ENCODE measurements around the gene GPER1. TPM values are rescaled to one million over a fixed set of nuclear protein-coding genes. Genes with fewer than 3 reads are reported as not detected.
"Not testable (repeated sequence)": the region's sequence is repeated elsewhere in the genome, so short reads cannot be mapped to it uniquely, and the experiment has no call there.

The GPER1 gene
- total RNA-seq, 1 experiment from 2014 or later = 1.2 TPM

DNA sequence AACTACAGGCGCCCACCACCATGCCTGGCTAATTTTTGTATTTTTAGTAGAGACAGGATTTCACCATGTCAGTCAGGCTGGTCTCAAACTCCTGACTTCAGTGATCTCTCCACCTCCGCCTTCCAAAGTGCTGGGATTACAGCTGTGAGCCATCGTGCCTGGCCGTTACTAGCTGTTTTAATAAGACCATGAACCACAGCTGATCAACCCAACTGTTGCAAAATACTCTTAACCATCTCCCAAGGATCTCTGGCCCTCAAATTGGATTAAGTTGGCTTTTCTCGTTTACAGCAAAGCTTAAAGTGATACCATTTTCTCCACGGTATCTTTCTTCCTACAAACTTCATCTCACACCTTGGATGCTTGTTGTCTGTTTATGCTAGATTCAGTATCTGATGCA lies 53.7 kb downstream of the GPER1 start:
- POLR2A ChIA-PET = no interaction called here
- peaks cover 11% of the 10 kb centered on the region for H3K79me2 ChIP-seq (ENCODE audit: insufficient read depth, low read length)
- H3K4me1 ChIP-seq (ENCODE audit: control insufficient read depth in 1 of 2, insufficient read depth in 2 of 2, low read length in 2 of 2) = peaks cover 0 to 18% of the 10 kb centered on the region in 2 experiments; a peak in 2 of 4 replicates
- no peaks in the 10 kb centered on the region for H4K20me1 ChIP-seq (ENCODE audit: insufficient read depth)
- RAD21 ChIA-PET (ENCODE audit: low non-redundant PET in 1 of 2, low total read pairs in 2 of 2, uncharacterized antibody in 2 of 2, unreplicated experiment in 2 of 2) = no interaction called here
- TF ChIP-seq ZNF274 (IDR thresholded peaks at IDR 0.05; ENCODE audit: low read depth, low read length) (no peak), ZFX (IDR thresholded peaks at IDR 0.05) (no peak), EZH2 (IDR thresholded peaks at IDR 0.05) (no peak), ELF1 (IDR thresholded peaks at IDR 0.05; ENCODE audit: borderline replicate concordance, low read depth) (no peak), TCF7L2 (IDR thresholded peaks at IDR 0.05; ENCODE audit: borderline replicate concordance, extremely low read depth, insufficient read depth, insufficient read length) (no peak)
- TF ChIP-seq, protein P1, sequence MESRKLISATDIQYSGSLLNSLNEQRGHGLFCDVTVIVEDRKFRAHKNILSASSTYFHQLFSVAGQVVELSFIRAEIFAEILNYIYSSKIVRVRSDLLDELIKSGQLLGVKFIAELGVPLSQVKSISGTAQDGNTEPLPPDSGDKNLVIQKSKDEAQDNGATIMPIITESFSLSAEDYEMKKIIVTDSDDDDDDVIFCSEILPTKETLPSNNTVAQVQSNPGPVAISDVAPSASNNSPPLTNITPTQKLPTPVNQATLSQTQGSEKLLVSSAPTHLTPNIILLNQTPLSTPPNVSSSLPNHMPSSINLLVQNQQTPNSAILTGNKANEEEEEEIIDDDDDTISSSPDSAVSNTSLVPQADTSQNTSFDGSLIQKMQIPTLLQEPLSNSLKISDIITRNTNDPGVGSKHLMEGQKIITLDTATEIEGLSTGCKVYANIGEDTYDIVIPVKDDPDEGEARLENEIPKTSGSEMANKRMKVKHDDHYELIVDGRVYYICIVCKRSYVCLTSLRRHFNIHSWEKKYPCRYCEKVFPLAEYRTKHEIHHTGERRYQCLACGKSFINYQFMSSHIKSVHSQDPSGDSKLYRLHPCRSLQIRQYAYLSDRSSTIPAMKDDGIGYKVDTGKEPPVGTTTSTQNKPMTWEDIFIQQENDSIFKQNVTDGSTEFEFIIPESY (IDR thresholded peaks at IDR 0.05; ENCODE audit: extremely low read depth, insufficient replicate concordance, low read length) = no peak
- H3K4me3 ChIP-seq (replicated peaks in 1 of 2; ENCODE audit: low read depth in 1 of 2, low read length in 2 of 2) = no peak overlapping the region
- no peaks in the 10 kb centered on the region for H3K36me3 ChIP-seq (ENCODE audit: control insufficient read depth in 1 of 2, insufficient read depth in 2 of 2, low read length in 2 of 2)
- DNase-seq (ENCODE audit: low read depth, low spot score) = no peak
- no peaks in the 10 kb centered on the region for H3K9me2 ChIP-seq (ENCODE audit: insufficient read depth)
- intact Hi-C loops (cut with micrococcal nuclease) = no loop called here
- no peak overlapping the region for H3K9ac ChIP-seq (ENCODE audit: low read length)
- H3K27ac ChIP-seq (ENCODE audit: low read depth, low read length) = no peak overlapping the region
- H3K4me2 ChIP-seq (ENCODE audit: low read length) = no peak overlapping the region
- H2AFZ ChIP-seq (ENCODE audit: low read depth, low read length, poor library complexity, severe bottlenecking) = no peak overlapping the region
- H3K9me3 ChIP-seq (ENCODE audit: control insufficient read depth in 1 of 2, insufficient read depth in 1 of 2, low read depth in 1 of 2, low read length in 2 of 2) = no peaks in the 10 kb centered on the region
- BruUV-seq (replicated peaks) = no TSS peak
- ATAC-seq = no peak
- H3K27me3 ChIP-seq (ENCODE audit: insufficient read depth, low read length) = no peaks in the 10 kb centered on the region
- CTCF ChIA-PET = no interaction called here

DNA sequence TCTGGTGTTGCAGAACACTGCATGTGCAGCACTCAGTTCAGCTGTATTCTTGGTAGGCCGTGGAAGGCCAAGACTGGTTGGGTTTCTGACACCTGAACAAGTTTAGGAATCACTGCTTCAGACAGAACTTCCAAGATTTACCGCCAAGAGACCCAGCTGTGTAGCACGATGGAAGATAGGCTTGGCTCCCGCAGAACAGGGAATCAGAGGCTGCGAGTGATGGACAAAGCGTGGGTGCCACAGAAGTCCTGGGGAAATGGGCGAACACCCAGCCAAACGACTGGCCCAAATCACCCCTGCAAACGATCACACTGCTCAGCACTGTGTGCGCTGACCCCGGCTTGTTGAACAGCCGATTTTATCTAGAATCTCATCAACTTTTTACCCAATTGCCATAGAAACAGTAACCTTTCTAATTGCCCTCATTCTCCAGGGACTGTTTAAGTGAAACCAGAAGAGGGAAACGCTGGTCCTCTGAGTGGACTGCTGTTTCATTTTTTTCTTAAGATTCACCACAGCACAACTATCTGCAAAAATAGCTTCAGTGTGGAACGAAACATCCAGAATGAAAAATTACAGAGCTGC lies 54.2 kb downstream of the GPER1 start:
- Histone ChIP-seq H3K9ac (ENCODE audit: low read length) (no peak overlapping the region), H3K4me1 (ENCODE audit: control insufficient read depth in 1 of 2, insufficient read depth in 2 of 2, low read length in 2 of 2) (peaks cover 0 to 13% of the 10 kb centered on the region in 2 experiments; a peak in 2 of 4 replicates), H3K4me3 (replicated peaks in 1 of 2; ENCODE audit: low read depth in 1 of 2, low read length in 2 of 2) (no peak overlapping the region), H3K79me2 (ENCODE audit: insufficient read depth, low read length) (peaks cover 6% of the 10 kb centered on the region), H3K4me2 (ENCODE audit: low read length) (no peak overlapping the region), H3K9me2 (ENCODE audit: insufficient read depth) (no peaks in the 10 kb centered on the region), H3K36me3 (ENCODE audit: control insufficient read depth in 1 of 2, insufficient read depth in 2 of 2, low read length in 2 of 2) (no peaks in the 10 kb centered on the region), H3K27me3 (ENCODE audit: insufficient read depth, low read length) (no peaks in the 10 kb centered on the region), H3K9me3 (ENCODE audit: control insufficient read depth in 1 of 2, insufficient read depth in 1 of 2, low read depth in 1 of 2, low read length in 2 of 2) (no peaks in the 10 kb centered on the region), H4K20me1 (ENCODE audit: insufficient read depth) (no peaks in the 10 kb centered on the region), H3K27ac (ENCODE audit: low read depth, low read length) (no peak overlapping the region), H2AFZ (ENCODE audit: low read depth, low read length, poor library complexity, severe bottlenecking) (no peak overlapping the region)
- ChIA-PET POLR2A (no interaction called here), RAD21 (ENCODE audit: low non-redundant PET in 1 of 2, low total read pairs in 2 of 2, uncharacterized antibody in 2 of 2, unreplicated experiment in 2 of 2) (no interaction called here), CTCF (interaction anchor here (1.6 kb wide), 1 partner anchor 149 kb away, joined by 4 read pairs; no protein-coding TSS in a partner anchor)
- DNase-seq (ENCODE audit: low read depth, low spot score) = no peak
- no peak for ATAC-seq
- intact Hi-C loops (cut with micrococcal nuclease) = no loop called here
- TF ChIP-seq RAD21 (IDR thresholded peaks at IDR 0.05; ENCODE audit: low read depth) = no peak
- no peak for TF ChIP-seq POLR2AphosphoS5 (IDR thresholded peaks at IDR 0.05; ENCODE audit: low read depth, low read length)
- no peak for TF ChIP-seq ZNF274 (IDR thresholded peaks at IDR 0.05; ENCODE audit: low read depth, low read length)
- no peak for TF ChIP-seq CBX3 (IDR thresholded peaks at IDR 0.05; ENCODE audit: low read depth)
- no TSS peak for BruUV-seq (replicated peaks)

DNA sequence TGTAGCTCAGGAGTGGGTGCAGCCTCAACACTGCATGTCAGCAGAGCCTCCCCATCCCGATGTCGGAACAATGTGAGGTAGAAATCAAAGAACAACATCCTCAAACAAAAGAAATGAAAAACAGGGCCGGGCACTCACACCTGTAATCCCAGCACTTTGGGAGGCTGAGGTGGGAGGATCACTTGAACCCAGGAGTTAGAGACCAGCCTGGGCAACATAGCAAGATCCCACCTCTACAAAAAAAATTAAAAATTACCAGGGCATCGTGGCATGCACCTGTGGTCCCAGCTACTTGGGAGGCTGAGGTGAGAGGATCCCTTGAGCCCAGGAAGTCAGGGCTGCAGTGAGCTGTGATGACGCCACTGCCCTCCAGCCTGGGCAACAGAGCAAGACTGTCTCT lies 55.1 kb downstream of the GPER1 start:
- H4K20me1 ChIP-seq (ENCODE audit: insufficient read depth); H3K9me3 ChIP-seq (ENCODE audit: control insufficient read depth in 1 of 2, insufficient read depth in 1 of 2, low read depth in 1 of 2, low read length in 2 of 2); intact Hi-C loops (cut with micrococcal nuclease); H2AFZ ChIP-seq (ENCODE audit: low read depth, low read length, poor library complexity, severe bottlenecking); H3K36me3 ChIP-seq (ENCODE audit: control insufficient read depth in 1 of 2, insufficient read depth in 2 of 2, low read length in 2 of 2); H3K9ac ChIP-seq (ENCODE audit: low read length); H3K27me3 ChIP-seq (ENCODE audit: insufficient read depth, low read length); RAD21 ChIA-PET (ENCODE audit: low non-redundant PET in 1 of 2, low total read pairs in 2 of 2, uncharacterized antibody in 2 of 2, unreplicated experiment in 2 of 2); H3K4me2 ChIP-seq (ENCODE audit: low read length); H3K27ac ChIP-seq (ENCODE audit: low read depth, low read length); H3K9me2 ChIP-seq (ENCODE audit: insufficient read depth); H3K79me2 ChIP-seq (ENCODE audit: insufficient read depth, low read length); ATAC-seq; DNase-seq (ENCODE audit: low read depth, low spot score); H3K4me3 ChIP-seq (replicated peaks in 1 of 2; ENCODE audit: low read depth in 1 of 2, low read length in 2 of 2); POLR2A ChIA-PET; BruUV-seq (replicated peaks): not testable (repeated sequence)
- CTCF ChIA-PET = interaction anchor here (1.6 kb wide), 1 partner anchor 150 kb away, joined by 4 read pairs; no protein-coding TSS in a partner anchor
- H3K4me1 ChIP-seq (ENCODE audit: control insufficient read depth in 1 of 2, insufficient read depth in 2 of 2, low read length in 2 of 2) = peaks cover 0 to 11% of the 10 kb centered on the region in 2 experiments; a peak in 2 of 4 replicates
